ENCODE results near the gene TDRKH.

The TDRKH gene

DNA sequence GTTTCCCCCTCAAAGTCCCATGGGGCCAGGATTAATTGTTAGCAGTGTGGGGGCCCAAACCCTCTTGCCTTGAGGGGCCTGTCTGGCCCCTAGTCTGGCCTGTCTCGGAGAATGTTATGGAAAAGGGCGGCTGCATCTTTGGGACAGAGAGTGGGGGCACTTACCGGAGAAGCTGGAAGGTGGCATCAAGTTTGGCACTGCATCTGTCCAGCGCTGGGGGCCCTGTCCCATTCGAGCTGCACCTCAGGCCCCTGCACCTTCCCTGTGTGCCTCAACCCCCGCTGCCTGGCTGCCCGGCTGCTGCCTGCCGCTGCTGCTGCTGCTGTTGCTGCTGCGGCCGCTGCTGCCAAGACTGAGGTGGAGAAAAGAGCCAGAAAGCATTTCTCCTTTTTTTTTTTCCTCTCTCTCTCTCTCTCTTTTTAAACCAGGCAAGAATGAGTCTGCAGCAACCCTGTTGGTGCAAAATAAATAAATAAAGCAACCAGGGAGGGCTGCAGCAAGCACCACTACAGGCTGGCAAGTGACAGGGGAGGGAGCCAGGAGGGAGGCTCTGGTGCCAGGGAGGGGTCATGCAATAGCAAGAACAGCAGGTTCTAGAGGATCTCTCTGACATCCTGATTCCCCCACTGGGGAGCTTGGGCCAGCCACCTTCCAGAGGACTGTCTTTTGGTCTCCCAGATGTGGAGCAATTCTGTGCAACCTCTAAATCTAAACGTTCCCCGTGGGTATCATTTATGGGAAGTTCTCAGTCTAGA, 14.9 kb upstream of the TDRKH start, which contains the start of gene LINGO4:
Gene LINGO4 (minus strand): TSS at position 354 of the 755 bp plus-strand sequence. CDS start 2,715 bp downstream, outside the sequence.
- H3K27ac ChIP-seq (ENCODE audit: low read depth, low read length), result no peak within 1 kb of the TSS
- H3K9me3 ChIP-seq (ENCODE audit: control insufficient read depth in 5 of 5, low read length in 5 of 5), result no peaks in the 10 kb centered on the region
- H3K4me1 ChIP-seq (ENCODE audit: control insufficient read depth in 5 of 5, insufficient read depth in 5 of 5, low read length in 5 of 5), result peaks cover 0 to 33% (median 9%) of the 10 kb centered on the region in 5 donors
- H3K36me3 ChIP-seq (ENCODE audit: control insufficient read depth in 5 of 5, insufficient read depth in 5 of 5, low read length in 5 of 5), result no peaks in the 10 kb centered on the region
- no peak within 1 kb of the TSS for H3K4me3 ChIP-seq (ENCODE audit: low read depth in 1 of 5, low read length in 5 of 5)
- peaks cover 0 to 19% (median 10%) of the 10 kb centered on the region in 5 donors for H3K27me3 ChIP-seq (ENCODE audit: control insufficient read depth in 5 of 5, insufficient read depth in 4 of 5, low read length in 5 of 5)
- H3K9ac ChIP-seq (ENCODE audit: low read length in 5 of 5), result no peak within 1 kb of the TSS

DNA sequence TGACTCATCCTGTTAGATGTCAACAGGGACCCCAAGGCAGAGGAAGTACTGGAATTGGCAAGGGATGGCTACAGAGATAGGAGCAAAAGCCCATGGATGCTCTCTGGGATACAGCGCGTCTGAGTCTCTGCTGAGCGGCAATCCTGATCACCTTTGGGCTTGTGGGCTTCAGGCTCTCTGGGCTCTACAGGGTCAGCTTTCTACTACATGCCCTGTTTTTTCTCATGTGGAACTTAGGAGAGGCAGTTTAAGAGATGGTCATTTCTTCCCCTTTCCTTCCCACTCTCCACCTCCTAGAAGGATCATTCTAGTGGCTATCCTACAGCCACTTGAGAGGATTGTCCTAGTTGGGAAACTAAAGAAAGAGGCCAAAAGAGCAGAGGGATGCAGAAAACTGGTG, 13.6 kb upstream of the TDRKH start:
- no peaks in the 10 kb centered on the region for H3K9me3 ChIP-seq (ENCODE audit: control insufficient read depth in 5 of 5, low read length in 5 of 5)
- no peak overlapping the region for H3K4me3 ChIP-seq (ENCODE audit: low read depth in 1 of 5, low read length in 5 of 5)
- no peak overlapping the region for H3K9ac ChIP-seq (ENCODE audit: low read length in 5 of 5)
- no peaks in the 10 kb centered on the region for H3K36me3 ChIP-seq (ENCODE audit: control insufficient read depth in 5 of 5, insufficient read depth in 5 of 5, low read length in 5 of 5)
- peaks cover 0 to 22% (median 17%) of the 10 kb centered on the region in 5 donors for H3K27me3 ChIP-seq (ENCODE audit: control insufficient read depth in 5 of 5, insufficient read depth in 4 of 5, low read length in 5 of 5)
- peaks cover 0 to 22% (median 6%) of the 10 kb centered on the region in 5 donors for H3K4me1 ChIP-seq (ENCODE audit: control insufficient read depth in 5 of 5, insufficient read depth in 5 of 5, low read length in 5 of 5)
- no peak overlapping the region for H3K27ac ChIP-seq (ENCODE audit: low read depth, low read length)

GRCh38 chr1:151803164-151803563, 12.9 kb upstream of the TDRKH start:
- Histone ChIP-seq H3K27ac (ENCODE audit: low read depth, low read length) (no peak overlapping the region), H3K9me3 (ENCODE audit: control insufficient read depth in 5 of 5, low read length in 5 of 5) (no peaks in the 10 kb centered on the region), H3K36me3 (ENCODE audit: control insufficient read depth in 5 of 5, insufficient read depth in 5 of 5, low read length in 5 of 5) (no peaks in the 10 kb centered on the region), H3K9ac (ENCODE audit: low read length in 5 of 5) (no peak overlapping the region), H3K27me3 (ENCODE audit: control insufficient read depth in 5 of 5, insufficient read depth in 4 of 5, low read length in 5 of 5) (peaks cover 0 to 26% (median 18%) of the 10 kb centered on the region in 5 donors), H3K4me3 (ENCODE audit: low read depth in 1 of 5, low read length in 5 of 5) (no peak overlapping the region), H3K4me1 (ENCODE audit: control insufficient read depth in 5 of 5, insufficient read depth in 5 of 5, low read length in 5 of 5) (peaks cover 0 to 22% (median 6%) of the 10 kb centered on the region in 5 donors)

- Histone ChIP-seq H3K4me1 (ENCODE audit: control insufficient read depth in 5 of 5, insufficient read depth in 5 of 5, low read length in 5 of 5) (peaks cover 0 to 22% (median 6%) of the 10 kb centered on the region in 5 donors), H3K9me3 (ENCODE audit: control insufficient read depth in 5 of 5, low read length in 5 of 5) (no peaks in the 10 kb centered on the region), H3K27ac (ENCODE audit: low read depth, low read length) (no peak overlapping the region), H3K36me3 (ENCODE audit: control insufficient read depth in 5 of 5, insufficient read depth in 5 of 5, low read length in 5 of 5) (peaks cover 0 to 2% (median 0%) of the 10 kb centered on the region in 5 donors), H3K4me3 (ENCODE audit: low read depth in 1 of 5, low read length in 5 of 5) (no peak overlapping the region), H3K9ac (ENCODE audit: low read length in 5 of 5) (no peak overlapping the region), H3K27me3 (ENCODE audit: control insufficient read depth in 5 of 5, insufficient read depth in 4 of 5, low read length in 5 of 5) (peaks cover 0 to 30% (median 18%) of the 10 kb centered on the region in 5 donors)
Observed at GRCh38 chr1:151802372-151802771, 12.1 kb upstream of the TDRKH start.

GRCh38 chr1:151801846-151802245, 11.5 kb upstream of the TDRKH start:
- no peaks in the 10 kb centered on the region for H3K9me3 ChIP-seq (ENCODE audit: control insufficient read depth in 5 of 5, low read length in 5 of 5)
- peaks cover 0 to 22% (median 6%) of the 10 kb centered on the region in 5 donors for H3K4me1 ChIP-seq (ENCODE audit: control insufficient read depth in 5 of 5, insufficient read depth in 5 of 5, low read length in 5 of 5)
- no peak overlapping the region for H3K9ac ChIP-seq (ENCODE audit: low read length in 5 of 5)
- H3K4me3 ChIP-seq (ENCODE audit: low read depth in 1 of 5, low read length in 5 of 5), result no peak overlapping the region
- H3K27me3 ChIP-seq (ENCODE audit: control insufficient read depth in 5 of 5, insufficient read depth in 4 of 5, low read length in 5 of 5), result peaks cover 0 to 30% (median 18%) of the 10 kb centered on the region in 5 donors
- peaks cover 0 to 2% (median 0%) of the 10 kb centered on the region in 5 donors for H3K36me3 ChIP-seq (ENCODE audit: control insufficient read depth in 5 of 5, insufficient read depth in 5 of 5, low read length in 5 of 5)
- H3K27ac ChIP-seq (ENCODE audit: low read depth, low read length), result no peak overlapping the region

DNA sequence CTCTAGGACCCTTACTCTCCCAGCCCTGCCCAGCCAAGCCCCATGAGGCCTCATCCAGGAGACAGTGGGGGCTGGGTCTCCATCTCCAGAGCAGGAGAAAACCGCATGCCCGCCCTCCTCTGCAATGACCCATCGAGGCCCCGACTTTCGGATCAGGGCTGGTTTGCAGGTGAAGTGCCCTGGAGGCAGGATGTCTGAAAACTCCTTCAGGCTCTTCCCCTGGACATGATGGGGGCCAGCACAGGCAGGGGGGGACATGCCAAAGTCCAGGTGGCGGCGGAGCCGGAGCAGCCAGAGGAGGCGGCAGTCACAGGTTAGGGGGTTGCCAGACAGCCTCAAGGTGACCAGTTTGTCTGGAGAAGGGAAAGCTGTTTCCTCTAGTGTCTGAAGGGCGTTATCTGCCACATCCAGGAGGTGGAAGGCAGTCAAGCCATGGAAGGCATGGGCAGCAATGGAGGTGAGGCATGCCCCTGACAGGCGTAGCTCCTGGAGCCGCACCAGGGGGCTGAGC, 11.1 kb upstream of the TDRKH start:
- Histone ChIP-seq H3K4me3 (ENCODE audit: low read depth in 1 of 5, low read length in 5 of 5) (no peak overlapping the region), H3K27me3 (ENCODE audit: control insufficient read depth in 5 of 5, insufficient read depth in 4 of 5, low read length in 5 of 5) (peaks cover 0 to 30% (median 18%) of the 10 kb centered on the region in 5 donors), H3K9ac (ENCODE audit: low read length in 5 of 5) (no peak overlapping the region), H3K9me3 (ENCODE audit: control insufficient read depth in 5 of 5, low read length in 5 of 5) (no peaks in the 10 kb centered on the region), H3K4me1 (ENCODE audit: control insufficient read depth in 5 of 5, insufficient read depth in 5 of 5, low read length in 5 of 5) (peaks cover 0 to 22% (median 6%) of the 10 kb centered on the region in 5 donors), H3K36me3 (ENCODE audit: control insufficient read depth in 5 of 5, insufficient read depth in 5 of 5, low read length in 5 of 5) (peaks cover 0 to 2% (median 0%) of the 10 kb centered on the region in 5 donors), H3K27ac (ENCODE audit: low read depth, low read length) (no peak overlapping the region)

GRCh38 chr1:151800830-151801229, 10.5 kb upstream of the TDRKH start:
- Histone ChIP-seq H3K4me1 (ENCODE audit: control insufficient read depth in 5 of 5, insufficient read depth in 5 of 5, low read length in 5 of 5) (peaks cover 0 to 22% (median 6%) of the 10 kb centered on the region in 5 donors), H3K4me3 (ENCODE audit: low read depth in 1 of 5, low read length in 5 of 5) (no peak overlapping the region), H3K27ac (ENCODE audit: low read depth, low read length) (no peak overlapping the region), H3K9me3 (ENCODE audit: control insufficient read depth in 5 of 5, low read length in 5 of 5) (no peaks in the 10 kb centered on the region), H3K36me3 (ENCODE audit: control insufficient read depth in 5 of 5, insufficient read depth in 5 of 5, low read length in 5 of 5) (peaks cover 0 to 2% (median 0%) of the 10 kb centered on the region in 5 donors), H3K9ac (ENCODE audit: low read length in 5 of 5) (peak overlapping the region in 1 of 5 donors; percentile 10), H3K27me3 (ENCODE audit: control insufficient read depth in 5 of 5, insufficient read depth in 4 of 5, low read length in 5 of 5) (peaks cover 0 to 30% (median 18%) of the 10 kb centered on the region in 5 donors)

- H3K27me3 ChIP-seq (ENCODE audit: control insufficient read depth in 5 of 5, insufficient read depth in 4 of 5, low read length in 5 of 5), result peaks cover 0 to 30% (median 18%) of the 10 kb centered on the region in 5 donors
- peaks cover 0 to 2% (median 0%) of the 10 kb centered on the region in 5 donors for H3K36me3 ChIP-seq (ENCODE audit: control insufficient read depth in 5 of 5, insufficient read depth in 5 of 5, low read length in 5 of 5)
- no peak overlapping the region for H3K4me3 ChIP-seq (ENCODE audit: low read depth in 1 of 5, low read length in 5 of 5)
- H3K9ac ChIP-seq (ENCODE audit: low read length in 5 of 5), result no peak overlapping the region
- H3K9me3 ChIP-seq (ENCODE audit: control insufficient read depth in 5 of 5, low read length in 5 of 5), result no peaks in the 10 kb centered on the region
- peaks cover 0 to 13% (median 6%) of the 10 kb centered on the region in 5 donors for H3K4me1 ChIP-seq (ENCODE audit: control insufficient read depth in 5 of 5, insufficient read depth in 5 of 5, low read length in 5 of 5)
- H3K27ac ChIP-seq (ENCODE audit: low read depth, low read length), result no peak overlapping the region
Observed at GRCh38 chr1:151799179-151800022, 9.1 kb upstream of the TDRKH start.

DNA sequence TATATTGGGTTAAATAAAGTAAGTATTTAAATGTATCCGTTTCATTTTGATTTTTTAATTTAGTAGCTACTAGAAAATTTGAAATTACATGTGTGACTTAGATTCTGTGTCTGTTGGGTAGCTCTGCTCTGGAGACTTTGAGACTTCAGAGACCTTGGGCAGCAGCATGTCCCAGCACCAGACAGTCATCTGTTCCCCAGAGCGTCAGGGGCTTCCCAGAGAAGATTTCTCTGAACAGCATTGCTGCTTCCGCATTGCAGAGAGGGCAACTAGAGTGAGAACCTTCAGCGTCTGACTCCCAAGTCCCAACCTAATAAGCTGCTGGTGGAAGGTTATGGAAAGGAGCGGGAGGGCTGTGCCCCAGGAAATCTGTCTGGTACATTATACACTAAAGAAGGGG, 8.3 kb upstream of the TDRKH start:
- Histone ChIP-seq H3K4me3 (ENCODE audit: low read depth in 1 of 5, low read length in 5 of 5) (no peak overlapping the region), H3K4me1 (ENCODE audit: control insufficient read depth in 5 of 5, insufficient read depth in 5 of 5, low read length in 5 of 5) (peaks cover 0 to 13% (median 6%) of the 10 kb centered on the region in 5 donors), H3K36me3 (ENCODE audit: control insufficient read depth in 5 of 5, insufficient read depth in 5 of 5, low read length in 5 of 5) (peaks cover 0 to 2% (median 0%) of the 10 kb centered on the region in 5 donors), H3K9ac (ENCODE audit: low read length in 5 of 5) (no peak overlapping the region), H3K9me3 (ENCODE audit: control insufficient read depth in 5 of 5, low read length in 5 of 5) (no peaks in the 10 kb centered on the region), H3K27ac (ENCODE audit: low read depth, low read length) (no peak overlapping the region), H3K27me3 (ENCODE audit: control insufficient read depth in 5 of 5, insufficient read depth in 4 of 5, low read length in 5 of 5) (peaks cover 0 to 30% (median 13%) of the 10 kb centered on the region in 5 donors)
